GM19452 (cell line): ENCODE measurements around the gene PAK6.

Experiments used
- ATAC-seq: cut with Tn5 transposase; IDR thresholded peaks from one replicate; pipeline ENCODE4 v1.9.1; 2021; ENCODE audit not compliant: unreplicated experiment

The PAK6 gene

GRCh38 chr15:40275954-40276353 is 37.1 kb downstream of the PAK6 start:
- ATAC-seq, result no peak

DNA sequence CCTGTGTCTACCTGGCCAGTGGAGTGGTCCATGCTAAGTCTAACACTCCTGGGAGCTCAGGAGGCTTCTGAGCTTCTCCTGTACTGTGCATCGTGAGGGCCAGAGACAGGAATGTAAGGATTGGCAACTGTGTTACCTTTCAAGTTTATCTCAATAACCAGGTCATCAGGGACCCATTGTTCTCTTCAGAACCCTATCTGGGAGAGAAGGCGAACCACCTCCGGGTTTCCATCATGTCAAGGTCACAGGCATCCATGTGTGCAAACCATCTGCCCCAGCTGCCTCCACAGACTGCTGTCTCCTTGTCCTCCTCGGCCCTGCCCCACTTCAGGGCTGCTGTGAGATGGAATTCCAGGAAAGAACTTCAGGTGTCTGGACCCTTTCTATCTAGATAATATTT is 38.1 kb downstream of the PAK6 start:
- no peak for ATAC-seq

DNA sequence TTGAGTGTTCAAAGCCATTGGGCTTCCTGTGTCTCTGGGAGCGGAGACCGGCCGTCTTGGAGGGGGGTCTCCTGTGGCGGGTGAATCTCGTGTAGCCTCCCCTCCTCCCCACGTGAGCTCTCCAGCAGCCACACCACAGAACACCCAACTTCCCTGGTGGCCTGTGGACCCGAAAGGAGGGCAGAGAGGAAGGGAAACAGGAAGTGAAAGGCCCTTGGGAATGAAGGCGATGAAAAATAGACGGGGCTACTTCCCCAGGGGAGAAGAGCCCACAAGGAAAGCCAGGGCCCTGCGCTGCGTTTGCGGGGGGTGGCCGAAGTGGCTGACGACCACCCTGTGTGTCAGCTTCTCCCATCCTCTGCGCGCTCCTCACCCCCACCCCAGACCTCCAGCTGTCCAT is 38.6 kb downstream of the PAK6 start:
- no peak for ATAC-seq

GRCh38 chr15:40278026-40278425 is 39.2 kb downstream of the PAK6 start:
- no peak for ATAC-seq

- ATAC-seq, result no peak
Measured at GRCh38 chr15:40279437-40280141, 40.7 kb downstream of the PAK6 start.

DNA sequence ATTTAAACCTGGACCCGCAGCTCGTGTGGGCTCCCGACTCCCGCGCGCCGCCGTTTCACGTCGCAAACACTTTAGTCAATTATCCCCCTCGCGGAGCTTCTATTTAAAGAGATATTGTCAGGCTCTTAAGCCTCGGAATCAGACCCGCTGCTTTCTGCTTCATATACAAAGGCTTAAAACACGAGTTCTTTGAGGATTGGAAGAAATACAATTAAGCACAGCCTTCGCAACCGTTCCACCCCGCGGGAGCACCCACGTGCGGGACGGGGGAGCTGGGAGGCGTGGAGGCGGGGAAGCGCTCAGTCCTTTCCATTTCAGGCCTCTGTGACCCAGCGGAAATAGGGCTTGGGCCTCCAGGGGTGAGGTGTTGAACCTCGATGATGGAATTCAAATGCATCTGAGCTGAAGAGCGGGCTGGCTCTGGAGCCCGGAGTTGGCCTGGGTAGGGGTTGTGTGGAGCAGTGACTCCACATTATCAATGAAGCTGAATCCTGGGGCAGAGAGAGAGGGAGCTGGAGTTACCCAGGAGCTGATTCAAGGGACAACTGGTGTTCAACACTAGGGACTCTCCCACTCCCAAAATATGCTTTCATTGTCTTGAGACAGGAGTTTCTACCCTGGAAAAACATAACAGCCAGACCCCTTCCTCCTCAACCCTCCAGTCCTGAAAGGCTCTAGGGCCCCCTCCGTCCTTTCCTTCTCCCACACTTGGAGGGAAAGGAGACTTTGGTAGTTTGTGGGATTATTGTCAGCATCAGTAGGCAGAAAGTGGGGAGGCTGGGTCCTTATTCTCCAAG is 41.6 kb downstream of the PAK6 start:
- ATAC-seq, result no peak

- no peak for ATAC-seq
Measured at GRCh38 chr15:40281057-40281800, 42.4 kb downstream of the PAK6 start.

DNA sequence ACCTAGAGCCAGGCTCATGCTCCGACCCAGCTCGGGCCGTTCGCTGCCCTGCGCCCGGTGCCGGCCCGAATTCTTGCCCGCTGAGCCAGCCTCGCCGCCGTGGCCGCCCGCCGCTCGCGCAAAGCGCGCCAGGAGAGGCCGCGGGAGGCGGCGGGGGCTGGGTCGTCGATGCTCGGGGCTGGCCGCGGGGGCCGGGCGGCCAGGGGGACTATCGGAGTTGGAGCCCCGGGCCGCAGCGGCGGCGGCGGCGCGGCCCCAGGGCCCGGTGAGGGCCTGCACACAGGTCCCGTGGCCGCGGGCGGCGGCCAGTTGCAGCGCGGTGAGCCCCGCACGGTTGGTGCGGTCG is 42.9 kb downstream of the PAK6 start:
- no peak for ATAC-seq

GRCh38 chr15:40282147-40282868 is 43.4 kb downstream of the PAK6 start:
- ATAC-seq, result no peak

DNA sequence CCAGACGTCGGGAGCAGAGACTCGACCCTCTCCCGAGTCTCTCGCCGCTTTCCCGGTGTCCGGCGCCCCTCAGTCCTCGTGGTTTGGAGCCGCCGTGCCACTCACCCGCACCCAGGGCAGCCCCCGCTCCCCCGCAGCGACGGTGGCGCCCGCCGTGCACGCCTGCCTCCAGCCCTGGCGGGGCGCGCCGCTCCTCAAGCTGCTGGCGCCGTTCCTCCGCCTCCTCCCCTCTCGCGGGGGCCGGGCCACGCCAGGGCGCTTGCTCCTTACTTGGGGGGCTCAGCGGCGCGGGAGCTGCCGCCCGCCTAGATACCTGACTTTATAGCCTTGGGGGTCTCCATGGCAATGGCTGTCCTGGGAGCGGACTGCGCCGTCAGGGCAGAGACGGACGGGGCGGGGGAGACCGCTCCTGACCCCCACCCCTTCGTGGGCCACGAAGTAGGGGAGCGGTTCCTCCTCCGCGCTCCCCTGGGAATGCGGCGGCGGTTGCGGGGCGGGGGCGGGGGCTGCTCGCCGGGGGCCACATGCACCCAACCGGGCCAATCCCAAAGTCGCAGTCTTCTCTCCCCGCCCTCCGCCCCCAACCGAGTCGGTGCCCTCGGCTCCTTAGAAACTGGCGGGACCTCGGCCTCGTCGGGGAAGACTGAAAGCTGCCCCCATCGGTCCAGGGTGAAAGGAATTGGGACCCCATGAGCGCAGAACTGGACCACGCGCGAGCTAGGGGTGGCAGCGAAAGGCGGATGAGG is 44.2 kb downstream of the PAK6 start, which contains the start of gene ANKRD63:
ANKRD63 (minus strand) TSS at position 196 of the 746 bp plus-strand sequence. CDS start 478 bp downstream, outside the sequence.
- ATAC-seq, result no peak

- no peak for ATAC-seq
Measured at GRCh38 chr15:40283615-40284300, 44.9 kb downstream of the PAK6 start.

DNA sequence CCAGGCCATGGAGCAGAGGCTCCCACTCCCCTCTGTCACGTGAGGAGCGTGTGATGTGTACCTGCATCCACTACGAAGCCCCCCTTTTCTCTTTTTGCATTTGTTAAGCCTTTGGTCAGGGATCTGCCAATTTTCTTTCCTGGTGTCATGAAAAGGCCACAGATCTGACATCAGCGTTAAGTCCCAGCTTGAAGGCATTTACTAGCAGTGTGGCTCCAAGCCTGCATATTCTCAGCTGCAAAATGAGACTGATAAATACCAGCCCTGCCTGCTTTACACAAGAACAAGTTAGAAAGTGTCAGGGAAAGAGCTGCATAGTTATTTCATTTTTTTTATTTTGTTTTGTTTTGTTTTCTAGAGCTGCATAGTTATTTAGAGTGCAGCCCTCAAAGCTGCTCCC is 46.3 kb downstream of the PAK6 start:
- ATAC-seq, result no peak

DNA sequence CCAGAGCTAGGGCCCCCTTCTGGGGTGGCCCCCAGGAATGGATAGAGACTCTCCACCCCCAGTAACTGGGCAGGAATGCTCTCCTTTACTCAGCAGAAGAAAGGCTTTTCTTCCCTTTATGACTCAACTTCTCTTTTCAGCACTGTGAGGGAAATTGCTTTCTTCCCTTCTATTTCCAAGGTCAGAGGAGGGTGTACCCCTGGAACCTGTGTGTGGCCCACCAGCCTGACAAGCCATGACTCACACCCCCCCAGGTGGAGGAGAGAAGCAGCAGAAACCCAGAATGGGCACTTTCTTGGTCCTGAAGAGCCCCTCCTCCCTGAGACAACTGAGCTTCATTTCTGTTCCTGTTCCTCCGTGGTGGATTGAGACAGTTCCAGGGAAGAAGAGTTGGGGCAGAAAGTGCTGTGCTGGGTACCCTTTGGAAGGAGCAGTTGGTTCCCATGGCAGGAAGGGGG is 46.7 kb downstream of the PAK6 start:
- no peak for ATAC-seq

DNA sequence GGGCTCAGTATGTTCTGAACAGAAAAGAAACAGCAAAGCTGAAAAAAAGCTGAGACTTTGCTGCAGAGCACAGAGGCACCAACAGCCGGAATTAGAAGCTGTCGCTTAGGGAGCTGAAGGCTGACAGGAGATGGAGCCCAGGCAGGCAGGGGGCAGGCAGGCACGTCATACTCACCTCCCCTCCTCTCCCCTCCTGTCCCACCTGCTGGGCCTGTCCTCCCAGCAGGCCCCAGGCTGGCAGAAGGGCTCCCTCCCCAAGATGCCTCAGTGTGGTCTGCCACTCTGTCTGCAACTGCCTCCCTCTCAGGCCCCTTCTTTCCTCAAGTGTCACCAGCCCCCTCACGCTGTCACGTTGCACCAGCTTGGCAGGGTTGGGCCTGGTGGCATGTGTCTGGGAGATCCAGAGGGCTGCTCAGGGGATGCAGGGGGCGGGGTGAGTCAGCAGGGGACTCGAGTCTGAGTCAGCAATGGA is 47.2 kb downstream of the PAK6 start:
- no peak for ATAC-seq

GRCh38 chr15:40286794-40287193 is 47.9 kb downstream of the PAK6 start:
- ATAC-seq, result no peak

- no peak for ATAC-seq
Measured at GRCh38 chr15:40287505-40287904, 48.6 kb downstream of the PAK6 start.

GRCh38 chr15:40287968-40288367 is 49.1 kb downstream of the PAK6 start:
- ATAC-seq, result no peak

DNA sequence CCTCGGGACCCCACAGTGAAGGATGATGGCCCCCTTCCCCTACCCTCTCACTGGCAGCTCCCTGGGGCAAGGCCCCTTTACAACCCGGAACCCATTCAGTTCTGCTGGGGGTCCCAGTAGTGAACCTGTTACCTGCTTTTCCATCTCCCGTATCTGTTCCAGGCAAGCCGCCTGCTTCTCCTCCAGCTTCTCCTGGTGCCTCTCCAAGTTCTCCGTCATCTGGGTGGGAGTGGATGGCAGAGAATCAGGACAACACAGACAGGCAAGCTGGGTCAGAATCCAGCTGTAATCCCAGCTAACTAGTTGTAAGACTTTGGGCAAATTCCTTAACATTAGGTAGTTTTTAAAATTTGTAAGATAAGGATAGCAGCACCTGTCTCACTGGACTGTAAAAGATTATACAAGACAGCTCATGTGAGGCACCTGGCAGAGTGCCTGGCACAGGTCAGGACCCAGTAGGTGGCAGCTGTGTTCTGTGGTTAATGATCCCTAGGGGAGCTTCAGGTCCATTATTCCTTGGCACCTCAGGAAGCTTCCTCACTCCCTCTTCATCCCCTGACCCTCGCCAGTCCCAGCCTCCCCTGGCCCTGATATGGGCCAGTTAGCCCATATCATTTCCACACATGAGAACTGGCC is 50.4 kb downstream of the PAK6 start:
- ATAC-seq, result no peak

DNA sequence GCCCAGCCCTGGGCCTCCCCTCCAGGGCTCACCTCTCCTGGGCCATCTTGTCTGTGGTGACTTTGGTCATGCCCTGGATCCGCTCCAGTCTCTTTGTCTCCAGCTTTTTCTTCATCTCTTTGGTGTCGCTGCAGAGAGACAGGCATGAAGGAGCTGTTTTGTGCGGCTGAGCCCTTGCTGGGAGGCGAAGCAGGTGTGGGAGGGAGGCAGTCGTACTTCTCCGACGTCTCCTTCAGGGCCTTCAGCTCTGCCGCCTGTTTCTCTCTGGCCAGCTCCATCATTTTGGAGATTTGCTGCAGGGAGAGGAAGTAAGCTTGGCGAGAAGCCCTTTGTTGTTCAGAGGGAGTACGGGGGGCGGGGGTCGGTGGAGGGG is 51.7 kb downstream of the PAK6 start:
- no peak for ATAC-seq
